ENCODE measurements around the gene OR5AC2.

OR5AC2 gene, protein sequence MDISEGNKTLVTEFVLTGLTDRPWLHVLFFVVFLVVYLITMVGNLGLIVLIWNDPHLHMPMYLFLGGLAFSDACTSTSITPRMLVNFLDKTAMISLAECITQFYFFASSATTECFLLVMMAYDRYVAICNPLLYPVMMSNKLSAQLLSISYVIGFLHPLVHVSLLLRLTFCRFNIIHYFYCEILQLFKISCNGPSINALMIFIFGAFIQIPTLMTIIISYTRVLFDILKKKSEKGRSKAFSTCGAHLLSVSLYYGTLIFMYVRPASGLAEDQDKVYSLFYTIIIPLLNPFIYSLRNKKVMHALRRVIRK

DNA sequence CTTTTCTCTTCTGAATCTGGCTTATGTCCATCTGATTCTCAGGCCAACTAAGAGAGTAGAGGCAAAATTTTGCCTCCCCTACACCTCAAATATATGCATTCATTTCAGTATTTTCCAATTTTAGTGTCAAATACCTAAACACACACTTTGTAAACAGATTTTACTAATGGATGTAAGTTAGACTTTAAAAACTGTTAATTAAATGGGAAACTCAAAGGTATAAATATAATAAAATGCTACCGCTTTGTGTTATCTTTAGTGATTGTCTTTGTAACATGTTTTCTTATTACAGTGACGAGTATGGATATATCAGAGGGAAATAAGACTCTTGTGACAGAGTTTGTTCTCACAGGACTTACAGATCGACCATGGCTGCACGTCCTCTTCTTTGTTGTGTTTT lies at the start of gene OR5AC2:
OR5AC2 (plus strand) TSS at position 301 of the 400 bp plus-strand sequence; CDS start at position 301, 0 bp downstream.
- DNase-seq (ENCODE audit: low read depth): no peak

DNA sequence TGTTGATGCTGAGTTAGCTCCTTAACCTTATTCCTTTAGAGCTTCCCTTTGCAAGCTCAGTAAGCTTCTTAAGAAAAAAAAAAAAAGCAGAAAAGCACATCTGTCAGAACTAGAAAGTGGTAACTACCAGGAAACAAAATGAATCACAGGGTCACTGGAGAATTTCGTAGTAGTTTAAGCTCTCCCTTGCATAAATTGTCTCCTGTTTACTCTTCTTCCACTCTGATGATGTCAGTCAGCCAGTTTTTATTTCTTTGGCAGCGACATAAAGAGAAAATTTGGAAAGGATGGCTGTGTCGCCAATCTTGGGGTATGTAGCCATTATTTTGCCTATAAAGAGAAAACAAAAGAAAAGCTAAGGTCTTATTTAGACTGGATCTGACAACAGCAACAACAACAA lies 48.7 kb upstream of the OR5AC2 start:
- DNase-seq (ENCODE audit: low read depth): no peak

GRCh38 chr3:98038876-98039275 lies 48.1 kb upstream of the OR5AC2 start:
- DNase-seq (ENCODE audit: low read depth): no peak

GRCh38 chr3:98039322-98040024 lies 47.5 kb upstream of the OR5AC2 start:
- DNase-seq (ENCODE audit: low read depth): peak; percentile 24

DNA sequence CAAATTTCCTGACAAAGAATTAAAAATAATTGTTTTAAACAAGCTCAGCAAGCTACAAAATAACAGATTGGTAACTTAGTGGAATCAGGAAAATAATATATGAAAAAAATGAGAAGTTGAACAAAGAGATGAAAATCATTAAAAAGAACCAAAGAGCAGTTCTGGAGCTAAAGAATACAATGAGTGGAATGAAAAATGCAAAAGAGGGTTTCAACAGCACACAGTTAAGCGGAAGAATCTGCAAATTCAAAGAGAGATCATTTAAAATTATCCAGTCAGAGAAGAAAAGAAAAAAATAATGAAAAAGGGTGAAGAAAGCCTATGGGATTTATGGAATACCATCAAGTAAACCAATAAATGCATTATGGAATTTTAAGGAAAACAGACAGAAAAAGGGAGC lies 45.6 kb upstream of the OR5AC2 start:
- DNase-seq (ENCODE audit: low read depth): no peak

- no peak for DNase-seq (ENCODE audit: low read depth)
Measured at GRCh38 chr3:98048586-98048985, 38.4 kb upstream of the OR5AC2 start.

DNA sequence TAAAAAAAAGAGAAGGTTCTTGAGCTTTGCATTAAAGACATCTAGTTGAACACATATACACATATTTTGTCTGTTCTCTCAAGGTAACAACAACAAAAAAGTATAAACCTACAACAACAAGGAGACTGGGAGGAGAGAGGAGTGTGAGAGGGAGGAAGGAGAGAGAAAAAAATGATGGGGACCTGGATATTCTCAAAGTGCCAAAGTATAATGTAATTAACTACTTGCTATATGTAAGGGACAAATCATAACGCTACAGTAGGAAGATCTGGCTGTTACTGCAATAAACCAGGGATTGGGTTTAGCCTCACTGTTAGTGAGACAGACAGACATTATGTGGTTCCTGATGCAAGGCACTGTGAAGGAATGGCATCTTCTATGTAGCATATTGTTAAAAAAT lies 37.7 kb upstream of the OR5AC2 start:
- DNase-seq (ENCODE audit: low read depth): no peak

DNA sequence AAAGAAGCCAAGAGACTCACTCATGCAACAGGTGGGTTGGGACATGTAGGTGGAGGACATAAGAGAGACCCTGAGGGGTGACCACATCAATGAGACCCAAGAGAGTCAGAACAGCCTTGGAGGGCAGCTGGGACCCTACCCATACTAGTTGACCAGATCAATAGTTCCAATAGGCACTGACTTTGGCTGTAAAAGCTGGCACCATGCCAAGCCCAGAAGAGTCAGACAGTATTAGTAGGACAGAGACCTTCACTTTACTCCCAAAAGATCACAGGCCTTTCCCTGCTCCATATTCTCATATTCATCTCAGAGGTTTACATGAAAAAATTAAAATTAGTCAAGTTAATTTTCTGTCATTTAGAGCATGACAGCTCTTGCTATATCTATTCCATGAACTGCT lies 30.9 kb upstream of the OR5AC2 start:
- no peak for DNase-seq (ENCODE audit: low read depth)

DNA sequence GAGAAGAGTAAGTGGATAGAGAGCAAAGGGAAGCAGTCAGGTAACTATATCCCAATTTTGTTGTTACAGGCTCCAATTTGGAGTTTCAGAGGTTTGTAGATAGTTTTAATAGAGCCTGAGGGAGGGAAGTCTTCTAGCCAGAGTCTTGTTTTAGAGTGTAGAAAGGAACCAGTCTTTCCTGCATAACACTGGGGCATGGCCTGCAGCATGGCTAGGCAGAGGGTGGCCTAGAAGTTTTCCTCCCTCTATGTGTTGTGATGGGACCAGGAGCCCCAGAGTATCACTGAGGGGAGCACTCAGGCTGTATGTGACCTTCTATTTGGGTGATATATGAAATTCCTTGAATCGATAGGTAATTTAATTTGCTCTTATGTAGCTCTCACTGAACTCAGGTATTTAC lies 29.3 kb upstream of the OR5AC2 start:
- no peak for DNase-seq (ENCODE audit: low read depth)

DNA sequence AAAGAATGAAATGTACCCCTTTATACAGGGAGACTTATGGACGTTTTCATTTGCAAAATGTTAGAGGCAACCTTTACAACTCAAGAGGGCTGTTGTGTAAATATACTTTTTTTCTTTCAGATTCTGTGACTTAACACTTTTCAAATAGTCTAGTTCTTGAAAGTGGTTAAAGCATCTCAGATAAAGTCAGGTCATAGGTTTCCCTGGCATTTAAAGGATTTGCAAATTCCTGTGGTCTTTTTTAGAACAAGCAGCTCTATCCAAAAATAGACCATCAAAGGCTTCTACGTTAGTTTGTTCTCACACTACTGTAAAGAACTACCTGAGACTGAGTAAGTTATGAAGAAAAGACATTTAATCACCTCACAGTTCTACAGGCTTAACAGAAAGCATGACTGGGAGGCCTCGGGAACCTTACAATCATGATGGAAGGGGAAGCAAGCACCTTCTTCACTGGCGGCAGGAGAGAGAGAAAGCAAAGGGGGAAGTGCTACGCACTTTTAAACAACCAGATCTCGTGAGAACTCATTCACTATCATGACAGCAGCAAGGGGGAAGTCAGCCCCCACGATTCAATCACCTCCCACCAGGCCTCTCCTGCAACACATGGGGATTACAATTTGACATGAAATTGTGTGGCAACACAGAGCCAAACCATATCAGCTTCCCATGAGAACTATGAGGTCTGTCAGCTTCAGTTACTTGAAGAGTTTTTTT lies 28.6 kb upstream of the OR5AC2 start:
- no peak for DNase-seq (ENCODE audit: low read depth)

DNA sequence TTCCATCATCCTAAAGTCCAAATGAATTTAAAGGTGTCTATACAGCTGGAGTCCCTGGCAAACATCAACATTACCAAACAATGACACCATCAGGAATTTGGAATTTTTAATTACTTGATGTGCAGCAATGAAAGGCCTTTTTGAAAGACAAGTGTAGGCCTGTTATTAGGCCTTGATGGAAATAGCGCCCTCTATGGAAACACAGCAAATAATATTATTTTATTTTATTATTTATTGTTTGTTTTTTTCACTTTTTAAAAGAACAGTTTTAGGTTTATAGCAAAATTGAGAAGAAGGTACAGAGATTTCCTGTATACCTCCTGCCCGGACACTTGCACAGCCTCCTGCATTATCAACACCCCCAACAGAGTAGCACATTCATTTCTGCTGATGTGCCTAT lies 18.1 kb upstream of the OR5AC2 start:
- no peak for DNase-seq (ENCODE audit: low read depth)

GRCh38 chr3:98070840-98071239 lies 16.1 kb upstream of the OR5AC2 start:
- no peak for DNase-seq (ENCODE audit: low read depth)

DNA sequence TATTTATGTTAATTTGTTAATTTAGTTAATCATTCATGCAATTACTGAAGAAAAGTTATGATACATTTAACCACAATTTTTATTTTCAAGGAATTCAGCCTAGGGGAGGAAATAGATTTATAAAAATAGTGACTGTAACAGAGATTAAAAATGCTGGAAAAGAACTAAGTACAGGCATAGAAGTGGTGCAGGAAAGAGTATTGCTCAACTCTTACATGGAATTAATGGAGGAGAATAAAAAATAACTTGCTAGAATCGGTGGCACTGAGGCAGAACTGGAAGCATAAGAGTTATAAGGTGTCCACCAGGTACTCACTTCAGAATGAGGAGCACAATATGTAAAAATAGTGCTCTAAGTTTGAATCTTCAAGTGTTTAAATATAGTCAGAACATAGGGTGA lies 13.5 kb upstream of the OR5AC2 start:
- no peak for DNase-seq (ENCODE audit: low read depth)

DNA sequence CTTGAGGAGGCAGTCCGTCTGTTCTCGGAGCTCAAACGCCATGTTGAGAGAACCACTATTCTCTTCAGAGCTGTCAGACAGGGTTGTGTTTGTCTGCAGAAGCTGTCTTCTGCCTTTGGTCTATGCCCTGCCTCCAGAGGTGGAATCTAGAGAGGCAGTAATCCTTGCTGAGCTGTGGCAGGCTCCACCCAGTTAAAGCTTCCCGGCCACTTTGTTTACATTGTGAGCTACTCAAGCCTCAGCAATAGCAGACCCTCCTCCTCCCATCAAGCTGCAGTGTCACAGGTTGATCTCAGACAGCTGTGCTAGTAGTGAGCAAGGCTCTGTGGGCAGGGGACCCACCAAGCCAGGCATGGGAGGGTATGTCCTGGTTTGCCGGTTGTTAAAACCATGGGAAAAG lies 8.9 kb downstream of the OR5AC2 start:
- DNase-seq (ENCODE audit: low read depth): no peak

- no peak for DNase-seq (ENCODE audit: low read depth)
Measured at GRCh38 chr3:98099848-98100247, 12.9 kb downstream of the OR5AC2 start.

GRCh38 chr3:98108162-98108561 lies 21.2 kb downstream of the OR5AC2 start:
- no peak for DNase-seq (ENCODE audit: low read depth)

GRCh38 chr3:98109807-98110549 lies 23.0 kb downstream of the OR5AC2 start:
- no peak for DNase-seq (ENCODE audit: low read depth)

DNA sequence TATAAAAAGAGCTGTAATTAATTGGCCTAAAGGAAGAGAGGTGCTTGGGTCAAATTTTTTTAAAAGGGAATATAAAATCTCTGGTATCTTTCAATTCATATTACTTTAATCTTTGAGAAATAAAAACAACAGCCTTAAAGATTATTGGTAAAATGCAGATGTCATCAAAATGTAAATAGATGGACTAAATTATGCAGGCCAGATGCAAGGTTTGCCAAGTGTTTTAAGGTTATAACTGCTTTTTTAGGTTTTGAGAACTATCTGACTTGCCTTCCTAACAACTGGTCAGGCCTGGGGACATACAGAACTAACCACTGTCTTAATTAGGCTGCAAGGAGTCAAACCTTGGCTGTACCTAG lies 23.6 kb downstream of the OR5AC2 start:
- DNase-seq (ENCODE audit: low read depth): no peak

GRCh38 chr3:98114264-98114663 lies 27.3 kb downstream of the OR5AC2 start:
- DNase-seq (ENCODE audit: low read depth): no peak

- no peak for DNase-seq (ENCODE audit: low read depth)
Measured at GRCh38 chr3:98115717-98116116, 28.7 kb downstream of the OR5AC2 start.

DNA sequence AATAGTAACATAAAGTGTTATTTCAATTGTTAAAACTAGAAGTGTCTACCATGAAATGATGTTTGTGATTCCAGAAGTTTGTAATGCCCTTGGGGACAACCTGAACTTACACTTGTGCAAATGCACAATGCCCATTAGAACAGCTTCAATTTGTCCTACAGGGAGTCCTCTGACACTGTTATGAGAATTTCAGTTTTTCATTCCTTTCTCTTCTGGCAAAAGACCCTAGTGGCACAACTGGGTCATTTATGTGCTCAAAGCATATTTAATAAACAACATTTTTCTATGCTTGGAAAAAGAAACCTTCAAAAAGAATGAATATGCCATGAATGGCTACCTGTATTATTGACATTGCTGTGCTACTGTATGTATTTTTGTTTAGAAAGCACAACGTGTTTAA lies 43.4 kb downstream of the OR5AC2 start, which contains the start of gene OR5H1:
OR5H1 (plus strand) TSS at position 301 of the 400 bp plus-strand sequence. CDS start 1,977 bp downstream, outside the sequence.
- no peak for DNase-seq (ENCODE audit: low read depth)

- no peak for DNase-seq (ENCODE audit: low read depth)
Measured at GRCh38 chr3:98136631-98137030, 49.7 kb downstream of the OR5AC2 start.

All from stimulated activated CD8-positive, alpha-beta memory T cell treated with anti-CD3 and anti-CD28 coated beads, Interleukin-15, amount 100 ng/mL, for 24 hours (primary cell).